Tongue (tissue), 2 donors: ENCODE data around the gene COL5A3. TPM values are rescaled to one million over a fixed set of nuclear protein-coding genes. Genes with fewer than 3 reads are reported as not detected.

ENCODE experiments used
- DNase-seq: peaks from one replicate; pipeline ENCODE4 v3.0.0-alpha.2; 2015
- total RNA-seq: library from RNA; depleted of rRNA; stranded (reverse); fragments of >200 nt; gene quantifications from one replicate; pipeline ENCODE4 v1.2.3, GENCODE V29; 2014

Gene COL5A3
- total RNA-seq, 1 donor from 2014 or later: 89.1 TPM

DNA sequence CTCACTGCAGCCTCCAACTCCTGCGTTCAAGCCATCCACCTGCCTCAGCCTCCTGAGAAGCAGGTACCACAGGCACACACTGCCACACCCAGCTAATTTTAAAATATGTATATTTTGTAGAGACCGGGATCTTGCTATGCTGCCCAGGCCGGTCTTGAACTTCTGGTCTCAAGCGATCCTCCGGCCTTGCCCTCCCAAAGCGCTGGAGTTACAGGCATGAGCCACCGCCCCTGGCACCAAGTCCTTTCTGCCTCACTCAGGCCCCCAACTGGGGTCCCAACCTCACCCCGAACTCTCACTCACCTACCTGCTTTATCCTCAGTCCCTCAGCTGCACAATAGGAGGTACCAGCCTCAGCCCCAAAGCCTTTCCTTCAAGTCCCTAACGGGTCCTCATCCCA is 635 bp upstream of the COL5A3 start:
- DNase-seq: no peak

DNA sequence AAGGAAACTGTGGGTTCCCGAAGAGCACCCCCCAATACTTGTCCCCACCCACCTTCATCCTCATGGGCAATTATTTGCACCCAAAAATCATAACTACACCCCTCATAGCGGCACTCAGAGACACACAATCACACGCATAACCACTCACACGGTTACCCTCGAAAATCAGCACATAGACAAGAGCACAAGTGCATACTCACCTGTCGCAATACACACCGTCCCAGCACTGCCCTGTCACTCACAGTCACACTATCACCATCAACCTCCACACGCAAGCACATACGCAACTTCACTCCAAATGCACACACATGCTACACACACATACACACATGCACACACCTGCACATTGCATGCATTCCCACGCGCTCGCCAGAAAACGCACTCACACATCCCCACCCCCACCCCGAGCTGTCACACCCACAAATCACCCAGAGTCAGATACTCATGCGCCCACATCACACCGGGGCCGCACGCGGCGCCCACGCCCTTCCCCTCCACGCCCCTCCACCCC is 535 bp downstream of the COL5A3 start:
- peak; percentile 7 for DNase-seq

DNA sequence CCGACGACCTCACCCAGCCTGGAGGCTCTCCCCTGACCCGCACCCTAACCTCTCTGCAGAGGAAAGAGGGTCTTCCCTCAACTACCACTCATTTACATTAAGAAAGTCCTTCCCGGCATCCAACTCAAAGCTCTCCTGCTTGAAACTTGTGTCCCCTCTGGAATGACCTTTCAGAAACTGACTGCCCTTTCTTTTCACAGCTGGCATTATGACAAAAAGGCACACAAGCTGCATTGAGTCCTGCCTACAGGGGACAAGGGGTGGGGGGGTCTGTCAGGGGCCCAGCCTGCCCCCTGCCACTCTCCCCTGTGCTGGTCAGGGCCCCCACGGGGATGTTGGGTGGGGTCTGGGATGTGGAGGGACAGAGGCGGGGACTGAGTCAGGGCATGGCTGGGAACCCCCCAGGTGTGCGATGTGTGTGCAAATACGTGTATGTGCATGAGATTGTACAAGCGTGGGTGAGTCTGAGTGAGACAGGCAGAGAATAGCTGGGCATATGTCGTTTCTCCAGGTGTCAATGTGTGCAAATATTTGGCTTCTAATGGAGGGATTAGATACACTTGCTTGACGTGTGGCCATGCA is 2.0 kb downstream of the COL5A3 start:
- DNase-seq: peak; percentile 24

DNA sequence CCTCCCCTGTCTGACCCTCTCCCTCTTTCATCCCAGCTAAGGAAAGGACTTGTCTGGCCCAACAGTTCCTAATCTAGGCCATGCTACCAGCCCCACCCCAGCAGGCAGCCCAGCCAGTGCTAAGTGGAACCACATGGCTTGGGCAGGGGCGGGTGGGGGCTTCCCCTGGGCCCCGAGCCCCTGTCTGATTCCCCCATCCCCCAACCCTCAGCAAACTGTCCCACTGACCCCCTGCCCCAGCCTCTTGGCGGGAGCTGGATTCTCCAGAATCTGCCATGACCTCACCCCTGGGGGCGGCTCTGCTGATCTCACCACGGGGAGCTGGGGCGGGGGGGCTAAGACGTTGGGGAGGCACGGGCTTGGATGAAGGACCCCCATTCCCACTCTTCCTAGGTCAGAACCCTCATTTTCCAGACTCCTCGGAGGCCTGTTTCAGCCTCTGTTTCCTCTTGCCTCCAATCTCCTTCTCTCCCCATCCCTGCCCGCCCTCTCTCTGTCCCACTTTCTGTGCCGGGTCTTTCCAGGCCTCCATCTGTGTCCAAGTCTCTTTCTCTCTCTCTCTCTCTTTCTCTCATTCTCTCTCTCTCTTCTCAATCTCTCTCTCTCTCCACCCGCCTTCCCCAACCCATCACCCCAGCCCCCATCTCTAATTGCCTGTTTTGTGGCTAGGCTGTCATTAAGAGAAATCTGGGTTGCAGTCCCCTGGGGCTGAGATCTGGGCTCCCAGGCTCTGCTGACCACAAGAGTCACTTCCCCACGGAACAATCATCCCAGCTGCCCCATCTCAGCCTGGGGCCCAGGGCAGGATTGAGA is 2.7 kb downstream of the COL5A3 start:
- DNase-seq: peak; percentile 59

DNA sequence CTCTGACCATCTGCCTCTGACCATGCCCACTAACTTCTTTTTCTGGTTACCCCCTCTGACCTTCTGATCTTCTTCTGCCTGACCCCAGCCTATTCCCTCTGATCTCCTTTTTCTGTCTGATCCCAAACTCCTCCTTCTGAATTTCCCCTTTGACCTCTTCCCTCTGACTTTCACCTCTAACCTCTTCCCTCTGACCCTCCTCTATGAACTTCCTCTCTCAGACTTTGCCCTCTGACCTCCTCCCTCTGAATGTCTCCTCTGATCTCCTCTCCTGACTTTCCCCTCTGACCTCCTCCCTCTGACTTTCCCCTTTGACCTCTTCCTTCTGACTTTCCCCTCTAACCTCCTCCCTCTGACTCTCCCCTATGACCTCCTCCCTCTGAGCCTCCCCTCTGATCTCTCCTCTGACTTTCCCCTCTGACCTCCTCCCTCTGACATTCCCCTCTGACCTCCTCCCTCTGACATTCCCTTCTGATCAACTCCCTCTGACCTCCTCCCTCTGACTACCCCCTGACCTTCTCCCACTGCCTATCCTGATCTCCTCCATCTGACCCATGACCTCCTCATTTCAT is 3.5 kb downstream of the COL5A3 start:
- DNase-seq: no peak

DNA sequence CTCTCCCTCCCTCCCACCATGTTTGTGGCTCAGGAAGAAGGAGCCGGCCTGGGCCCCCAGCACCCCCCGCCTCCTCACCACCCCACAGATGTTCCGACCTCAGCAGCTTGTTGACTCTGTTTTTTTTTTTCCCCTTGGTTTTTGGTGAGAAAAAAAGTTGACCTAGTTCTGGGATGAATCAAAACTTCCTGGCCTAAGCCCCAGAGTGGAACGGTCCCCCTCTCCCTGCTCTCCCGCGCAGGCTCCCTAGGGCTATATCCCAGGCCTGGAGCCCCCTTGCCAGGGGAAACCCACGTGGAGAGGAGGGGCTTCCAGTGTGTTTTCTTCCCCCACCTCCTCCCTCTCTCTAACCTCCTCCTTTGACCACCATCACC is 4.0 kb downstream of the COL5A3 start:
- DNase-seq: peak; percentile 74

DNA sequence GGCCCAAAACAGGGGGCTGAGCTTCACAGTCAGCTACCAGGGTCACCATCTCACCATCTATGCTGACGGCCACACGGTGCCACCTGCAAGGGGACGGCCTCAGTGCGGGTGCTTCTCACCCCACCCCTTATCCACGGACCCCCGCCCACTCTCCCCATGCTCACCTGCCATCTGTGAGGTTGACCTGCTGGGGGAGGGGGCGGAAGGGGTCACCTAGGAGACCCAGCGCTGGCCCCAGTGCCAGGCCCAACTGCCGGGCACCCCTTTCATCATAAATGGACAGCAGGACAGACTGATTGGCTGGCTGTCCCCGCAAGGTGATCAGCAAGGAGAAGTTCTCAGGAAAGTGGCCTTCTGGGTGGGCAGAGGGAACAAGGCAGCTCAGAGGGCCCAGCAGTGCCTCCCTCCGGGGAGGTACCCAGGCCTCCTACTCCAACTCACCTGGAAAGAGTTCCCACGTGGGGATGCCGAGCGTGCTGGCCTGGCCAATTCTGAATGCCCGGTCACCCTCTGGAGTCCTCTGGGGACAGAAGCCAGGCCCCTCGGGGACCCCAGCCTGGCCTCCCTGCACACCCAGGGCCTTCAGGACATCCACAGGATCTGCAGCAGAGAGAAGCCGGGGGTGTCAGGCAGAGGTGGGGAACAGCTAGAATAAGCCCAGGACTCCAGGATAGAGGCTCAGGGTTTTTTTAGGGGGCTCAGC is 4.5 kb downstream of the COL5A3 start:
- DNase-seq: no peak

DNA sequence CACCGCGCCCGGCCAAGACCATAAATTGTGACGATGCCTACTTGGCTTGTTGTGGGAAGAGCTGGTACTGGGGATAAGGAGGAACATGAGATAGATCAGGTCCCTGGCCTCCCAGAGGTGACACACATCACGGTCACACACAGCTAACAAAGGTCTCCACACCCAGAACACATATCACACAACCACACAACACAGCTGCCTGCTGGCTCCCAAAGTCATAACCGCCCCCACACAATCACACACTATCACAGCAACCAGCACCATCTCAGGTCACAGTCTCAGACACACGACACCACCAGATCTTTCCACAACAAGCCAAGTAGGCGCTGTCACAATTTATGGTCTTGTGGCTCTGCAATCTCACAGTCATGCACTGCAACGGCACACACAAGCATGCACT is 5.7 kb downstream of the COL5A3 start:
- no peak for DNase-seq

DNA sequence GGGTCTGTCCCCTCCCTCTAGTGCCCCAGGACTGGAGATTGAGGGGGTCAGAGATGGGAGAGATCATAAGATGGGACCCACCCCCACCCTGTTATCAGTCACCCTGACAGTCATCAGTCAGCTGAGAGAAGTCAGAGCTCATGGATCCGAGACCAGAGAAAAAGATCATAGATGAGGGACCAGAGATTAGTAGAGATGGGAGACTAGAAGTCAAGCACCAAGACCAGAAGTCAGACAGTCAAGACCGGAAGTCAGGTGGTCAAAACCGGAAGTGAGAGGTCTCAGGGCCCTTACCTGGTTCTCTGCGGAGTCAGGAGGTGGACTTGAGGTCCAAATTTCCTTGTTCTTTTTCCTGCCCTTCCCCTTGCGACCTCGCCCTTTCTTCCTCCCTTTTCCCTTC is 7.0 kb downstream of the COL5A3 start:
- no peak for DNase-seq

DNA sequence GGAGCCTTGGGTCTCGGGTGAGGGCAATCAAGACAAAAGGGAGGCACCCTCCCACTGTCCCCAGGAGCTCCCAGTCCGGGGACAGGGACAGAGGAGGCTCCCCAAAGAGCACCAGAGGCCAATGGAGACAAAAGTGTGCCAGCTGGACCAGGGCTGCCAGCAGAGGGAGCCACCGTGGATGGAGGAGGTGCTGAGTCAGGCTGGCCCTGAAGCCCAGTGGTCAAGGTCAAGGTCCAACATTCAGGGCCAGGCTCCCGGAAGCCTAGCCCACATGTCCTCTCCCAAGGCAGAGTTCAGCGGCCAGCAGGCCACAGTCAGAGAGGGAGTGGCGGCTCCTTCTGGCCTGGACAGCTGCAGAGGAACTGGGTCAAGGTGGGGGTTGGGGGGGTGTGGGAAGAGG is 8.4 kb downstream of the COL5A3 start:
- no peak for DNase-seq

DNA sequence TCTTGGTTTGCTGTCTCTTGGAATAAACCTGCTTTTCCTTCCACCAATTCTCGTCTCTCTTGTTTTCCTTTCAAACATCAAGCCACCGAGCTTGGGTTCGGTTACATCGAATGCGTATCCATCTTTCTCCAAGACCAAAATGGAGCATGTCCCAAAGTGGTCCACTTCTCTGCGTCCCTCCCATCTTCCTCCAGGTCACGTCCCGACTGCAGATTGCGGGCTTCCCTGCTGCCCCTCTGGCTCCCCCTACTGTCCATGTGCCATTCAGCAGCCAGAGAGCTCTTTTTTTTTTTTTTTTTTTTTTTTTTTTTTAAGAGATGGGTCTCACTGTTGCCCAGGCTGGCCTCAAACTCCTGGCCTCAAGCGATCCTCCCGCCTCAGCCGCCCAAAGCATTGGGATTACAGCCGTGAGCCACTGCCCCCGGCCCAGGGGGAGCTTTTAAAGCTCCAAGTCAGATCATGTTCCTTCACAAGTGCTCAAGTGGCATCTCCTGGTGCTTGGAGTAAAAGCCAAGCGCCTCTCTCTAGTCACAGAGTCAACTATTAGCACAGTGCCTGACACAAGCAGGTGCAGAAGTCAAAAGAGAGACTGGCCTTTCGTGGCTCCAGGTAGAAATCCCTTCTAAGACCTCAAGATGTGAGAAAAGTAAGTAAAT is 10.0 kb downstream of the COL5A3 start:
- peak; percentile 86 for DNase-seq

DNA sequence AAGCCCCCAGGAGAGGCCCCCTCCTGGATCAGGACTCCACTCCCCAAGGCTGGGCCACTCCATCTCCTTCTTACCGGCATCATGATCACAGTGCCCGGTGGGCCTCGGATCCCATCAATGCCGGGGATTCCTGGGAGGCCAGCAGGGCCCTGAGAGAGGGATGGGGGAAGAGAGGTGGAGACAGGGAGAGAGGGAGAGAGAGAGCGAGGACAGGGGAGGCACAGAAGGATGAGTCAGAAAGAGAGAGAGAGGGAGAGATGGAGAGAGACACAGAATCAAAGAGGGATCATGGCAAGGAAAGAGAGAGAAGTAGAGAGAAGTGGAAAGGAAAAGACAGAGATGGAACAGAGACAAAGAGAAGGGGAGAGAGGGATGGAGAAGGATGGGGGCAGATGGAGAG is 13.8 kb downstream of the COL5A3 start:
- DNase-seq: no peak

DNA sequence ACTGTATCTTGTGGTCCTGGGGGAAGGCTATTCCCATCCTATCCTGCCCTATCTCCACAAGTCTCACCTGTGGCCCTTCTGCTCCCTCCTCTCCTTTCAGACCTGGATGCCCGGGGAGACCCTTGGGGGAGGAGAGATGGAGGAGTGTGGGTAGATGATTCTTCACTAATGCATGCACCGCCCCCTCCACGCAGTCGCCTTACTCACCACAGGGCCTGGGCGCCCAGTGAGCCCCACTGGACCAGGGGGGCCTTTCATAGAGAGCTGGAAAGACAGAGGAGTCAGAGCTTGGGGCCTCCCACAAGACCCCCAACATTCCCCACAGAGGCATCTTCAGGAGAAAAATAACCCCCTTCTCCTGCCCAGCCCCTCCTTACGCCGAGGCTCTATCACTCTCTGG is 14.3 kb downstream of the COL5A3 start:
- DNase-seq: no peak

DNA sequence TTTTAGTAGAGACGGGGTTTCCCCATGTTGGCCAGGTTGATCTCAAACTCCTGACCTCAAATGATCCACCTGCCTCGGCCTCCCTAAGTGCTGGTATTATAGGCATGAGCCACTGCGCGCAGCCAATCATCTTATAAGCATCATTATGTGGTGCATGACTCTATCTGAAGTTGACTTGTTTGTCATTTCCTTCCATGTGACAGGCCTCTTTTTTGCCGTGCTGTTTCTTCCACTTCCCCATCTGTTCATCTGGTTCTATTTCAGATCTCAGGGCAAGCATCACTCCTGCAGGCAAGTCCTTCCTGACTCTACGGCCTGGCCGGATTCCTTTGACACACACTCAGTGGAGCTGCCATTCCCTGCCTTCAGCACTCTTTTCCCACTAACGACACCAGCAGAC is 15.2 kb downstream of the COL5A3 start:
- DNase-seq: no peak

DNA sequence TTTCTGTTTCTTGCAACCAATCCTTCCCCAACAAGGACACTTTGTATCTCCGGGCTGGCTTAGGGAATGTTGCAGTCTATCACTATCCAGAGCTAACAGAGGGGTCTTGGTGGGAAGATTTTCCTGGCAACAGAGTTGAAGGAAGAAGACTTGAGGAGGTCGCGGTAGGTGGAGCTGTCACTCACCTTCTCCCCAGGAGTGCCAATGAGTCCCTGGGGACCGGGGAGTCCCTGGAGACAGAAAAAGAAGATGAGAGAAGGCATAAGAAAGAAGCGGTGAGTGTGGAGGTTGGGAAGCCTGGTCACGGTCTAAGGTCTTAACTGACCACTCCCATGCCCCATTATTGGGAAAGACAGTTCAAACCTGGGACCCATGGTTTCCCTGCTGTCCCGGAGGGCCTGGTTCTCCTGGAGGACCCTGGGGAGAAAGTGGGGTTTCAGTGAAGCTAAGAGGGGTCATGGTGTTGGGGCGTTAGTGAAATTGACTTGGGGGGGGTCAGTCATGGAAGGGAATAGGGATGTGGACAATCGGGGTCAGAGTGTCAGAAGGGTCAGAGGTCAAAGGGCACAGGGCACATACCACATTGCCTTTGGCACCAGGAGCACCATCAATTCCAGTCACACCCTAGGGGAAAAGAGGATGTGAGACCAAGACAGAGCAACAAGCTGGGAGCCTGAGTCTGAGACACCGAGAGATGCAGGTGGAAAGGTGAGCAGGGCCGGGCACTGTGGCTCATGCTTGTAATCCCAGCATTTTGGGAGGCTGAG is 18.7 kb downstream of the COL5A3 start:
- DNase-seq: no peak

DNA sequence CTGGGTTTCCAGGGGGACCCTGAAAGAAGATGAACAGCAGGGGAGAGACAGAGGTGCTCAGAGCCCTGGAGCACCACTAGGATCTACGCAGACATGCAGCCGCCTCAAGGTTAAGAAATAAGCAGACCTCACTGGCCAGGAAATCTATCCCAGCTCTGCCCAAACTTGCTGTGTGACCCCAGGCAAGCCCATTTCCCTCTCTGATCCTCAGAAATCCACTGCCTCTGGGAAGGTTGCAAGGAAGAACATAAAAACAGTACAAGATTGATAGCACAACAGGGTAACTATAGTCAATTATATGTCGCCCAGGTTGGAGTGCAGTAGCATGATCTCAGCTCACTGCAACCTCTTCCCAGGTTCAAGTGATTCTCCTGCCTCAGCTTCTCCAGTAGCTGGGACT is 20.8 kb downstream of the COL5A3 start:
- DNase-seq: no peak

DNA sequence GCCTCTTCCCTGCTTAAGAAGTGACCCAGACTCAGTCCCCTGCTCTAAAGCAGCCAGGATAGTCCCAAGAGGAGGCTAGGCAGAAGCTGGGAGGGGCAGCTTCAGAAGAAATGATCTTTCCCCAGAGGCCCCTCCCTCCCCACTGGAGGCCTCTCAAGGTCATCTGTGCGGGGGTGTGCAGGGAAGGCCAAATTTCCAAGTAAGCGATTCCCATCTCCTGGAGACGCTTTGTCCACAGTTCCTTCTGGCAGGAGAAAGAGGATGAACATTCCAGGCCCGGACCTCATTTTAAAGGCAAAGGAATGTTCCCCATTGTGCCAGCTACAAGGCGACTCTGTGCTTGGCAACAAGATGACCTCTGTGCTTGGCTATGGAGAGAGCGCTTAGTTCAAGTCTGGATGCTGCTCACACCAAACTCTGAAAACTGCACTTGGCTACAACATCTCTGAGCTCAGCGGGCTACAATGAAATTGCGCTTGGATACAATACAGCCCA is 23.5 kb downstream of the COL5A3 start:
- DNase-seq: peak; percentile 22

DNA sequence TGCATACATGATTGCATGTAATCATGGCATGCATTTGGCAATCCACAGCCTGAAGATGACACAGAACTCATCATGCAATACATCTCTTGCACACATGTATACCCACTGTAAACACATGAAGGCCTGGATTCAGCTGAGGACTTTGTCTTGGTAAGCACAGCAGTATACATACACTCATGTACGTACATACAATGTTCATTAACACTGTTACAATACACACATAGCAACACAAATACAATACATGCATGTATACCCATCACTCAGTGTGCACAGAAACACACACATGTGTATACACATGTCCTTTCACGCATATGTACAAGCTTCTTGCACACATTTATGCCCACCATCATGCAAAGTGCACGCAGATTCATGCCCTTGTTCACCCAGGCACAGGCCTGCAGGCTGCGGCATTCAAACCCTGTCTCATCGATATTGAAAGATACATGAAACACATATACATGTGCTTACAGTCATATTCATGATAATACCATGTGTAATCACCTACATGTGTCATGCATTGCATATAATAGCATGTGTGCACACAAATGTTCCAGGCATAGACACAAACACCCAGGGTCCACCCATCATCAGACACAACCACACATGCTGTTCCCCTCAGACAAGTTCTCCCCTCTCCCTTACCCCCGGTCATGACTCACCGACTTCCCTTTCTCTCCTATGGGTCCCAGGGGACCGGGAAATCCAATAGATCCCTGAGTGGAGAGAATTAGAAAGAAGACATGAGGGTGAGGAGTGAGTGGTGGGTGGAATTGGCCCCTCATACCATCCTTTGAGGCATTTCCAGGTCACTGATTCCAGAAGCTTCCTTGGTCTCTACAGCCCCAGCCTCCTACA is 28.7 kb downstream of the COL5A3 start:
- no peak for DNase-seq

DNA sequence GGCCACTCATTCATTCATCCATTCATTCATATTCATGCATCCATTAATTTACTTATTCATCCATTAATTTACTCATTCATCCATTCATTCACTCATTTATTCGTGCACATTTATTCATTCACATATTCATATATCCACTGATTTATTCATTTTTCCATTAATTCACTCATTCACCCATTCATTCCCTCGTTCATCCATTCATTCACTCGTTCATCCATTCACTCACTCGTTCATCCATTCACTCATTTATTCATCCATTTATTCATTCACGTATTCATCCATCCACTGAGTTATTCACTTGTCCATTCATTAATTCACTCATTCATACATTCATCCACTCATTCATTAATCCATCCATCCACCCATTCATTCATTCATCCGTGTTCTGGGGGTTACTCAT is 38.2 kb downstream of the COL5A3 start:
- DNase-seq: no peak

DNA sequence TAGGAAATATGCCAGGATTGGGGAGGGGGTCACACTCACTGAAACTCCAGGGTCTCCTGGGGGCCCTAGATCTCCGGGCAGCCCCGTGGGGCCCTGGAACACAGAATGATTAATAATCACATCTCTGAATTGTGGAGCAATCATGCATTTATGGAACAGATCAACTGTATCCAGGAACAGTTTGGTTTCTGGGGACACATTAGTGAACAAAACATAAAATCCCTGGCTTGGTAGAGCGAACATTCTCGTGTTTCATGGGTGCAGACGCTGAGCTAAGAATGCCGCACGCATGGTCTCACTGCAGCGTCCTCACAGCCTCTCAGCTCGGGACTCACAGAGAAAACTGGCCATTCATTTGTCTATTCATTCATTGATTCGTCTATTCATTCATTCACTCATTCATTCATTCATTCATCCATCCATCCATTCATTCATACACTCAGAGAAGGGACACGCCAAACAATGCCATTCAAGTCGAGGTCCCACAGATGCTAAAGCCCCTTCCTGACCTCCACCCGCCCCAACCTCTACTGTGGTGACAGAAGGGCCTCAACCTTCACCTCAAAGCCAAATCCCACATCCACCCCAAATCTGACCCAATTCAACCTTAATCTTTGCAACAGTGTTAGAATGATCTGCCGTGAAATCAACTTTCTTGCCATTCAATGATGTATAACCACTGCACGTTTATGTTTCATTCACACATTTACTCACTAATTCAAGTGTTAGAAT is 39.0 kb downstream of the COL5A3 start:
- DNase-seq: no peak
